Suppressor macrophage treated with lipopolysaccharide for 4 hours (primary cell): ENCODE data around the gene AUH.
"Not testable (repeated sequence)": the region's sequence is repeated elsewhere in the genome, so short reads cannot be mapped to it uniquely, and the experiment has no call there.

Experiments
- DNase-seq: peaks from one replicate; pipeline ENCODE4 v3.0.0-alpha.2; 2020

The AUH gene

DNA sequence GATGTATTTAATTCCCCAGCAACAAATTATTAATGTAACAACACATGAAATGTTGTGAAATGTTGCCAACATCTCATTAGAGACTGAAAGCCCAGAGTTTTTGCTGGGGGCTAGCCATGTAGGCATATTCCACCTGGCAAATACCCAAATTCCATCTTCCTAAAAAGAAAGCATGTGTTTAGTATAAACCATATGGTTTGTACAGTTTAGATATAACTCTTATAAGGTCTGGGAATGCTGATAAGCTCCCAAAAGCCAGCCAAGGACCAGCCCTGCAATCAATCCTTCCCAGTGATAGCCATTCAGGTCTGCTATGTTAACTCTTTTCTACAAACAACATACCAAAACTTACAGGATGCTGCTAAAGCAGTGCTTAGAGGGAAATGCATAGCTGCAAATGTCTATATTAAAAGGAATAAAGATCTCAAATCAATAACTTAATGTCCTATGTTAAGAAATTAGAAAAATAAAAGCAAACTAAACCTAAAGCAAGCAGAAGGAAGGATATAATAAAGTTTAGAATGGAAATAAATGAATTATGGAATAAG is 158.9 kb downstream of the AUH start:
- DNase-seq: no peak

DNA sequence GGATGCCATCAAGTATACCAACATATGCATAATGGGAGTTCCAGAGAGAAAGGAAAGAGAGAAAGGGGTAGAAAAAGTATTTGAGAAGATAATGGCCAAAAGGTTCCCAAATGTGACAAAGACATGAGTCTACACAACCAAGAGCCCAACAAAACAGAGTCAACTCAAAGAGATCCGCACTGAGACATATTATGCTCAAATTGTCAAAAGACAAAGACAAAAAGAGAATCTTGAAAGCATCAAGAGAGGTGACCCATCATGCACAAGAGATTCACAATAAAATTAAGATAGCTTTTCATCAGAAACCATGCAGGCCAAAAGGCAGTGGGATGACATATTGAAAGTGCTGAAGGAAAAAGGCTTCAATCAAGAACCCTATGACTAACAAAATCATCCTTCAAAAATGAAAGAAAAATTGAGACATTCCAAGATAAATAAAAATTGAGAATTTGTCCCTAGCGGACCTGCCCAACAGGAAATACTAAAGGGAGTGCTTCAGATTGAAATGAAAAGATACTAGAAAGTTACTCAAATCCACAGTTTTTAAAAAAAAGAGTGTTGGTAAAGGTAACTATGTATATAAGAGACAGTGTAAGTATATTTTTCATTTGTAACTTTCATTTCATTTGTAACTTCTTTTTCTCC is 160.9 kb downstream of the AUH start:
- no peak for DNase-seq

DNA sequence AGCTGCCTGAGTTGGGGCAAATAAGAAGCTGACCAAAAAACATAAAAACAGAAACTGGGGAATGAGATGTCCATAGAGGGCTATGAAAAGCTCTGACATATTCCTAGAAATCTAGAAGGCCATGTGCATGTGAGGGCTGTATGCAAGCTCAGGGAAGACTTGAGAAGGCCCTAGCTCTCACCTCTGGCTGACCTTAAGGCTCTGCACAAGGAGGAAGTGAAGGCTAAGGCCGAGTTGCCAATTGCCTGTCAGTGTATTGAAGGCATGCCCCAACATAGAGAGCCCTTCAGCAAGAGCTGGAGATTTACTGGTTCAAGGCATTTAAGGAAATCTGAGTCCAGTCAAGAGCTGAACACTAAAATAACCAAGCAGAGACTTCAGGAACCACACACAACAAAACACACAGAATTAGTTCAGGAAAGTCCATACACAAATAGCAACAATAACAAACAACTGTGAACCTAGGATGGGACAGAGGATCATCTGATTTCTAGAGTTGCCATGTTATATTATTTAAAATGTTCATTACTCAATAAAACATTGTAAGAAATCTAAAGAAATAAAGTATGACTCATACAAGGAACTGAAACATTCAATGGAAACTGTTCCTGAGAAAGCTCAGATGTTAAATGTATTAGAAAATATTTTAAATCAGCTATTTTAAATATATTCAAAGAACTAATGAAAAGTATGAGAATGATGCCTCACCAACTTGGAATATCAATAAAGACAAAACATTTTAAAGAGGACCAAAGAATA is 161.8 kb downstream of the AUH start:
- DNase-seq: peak; percentile 55

DNA sequence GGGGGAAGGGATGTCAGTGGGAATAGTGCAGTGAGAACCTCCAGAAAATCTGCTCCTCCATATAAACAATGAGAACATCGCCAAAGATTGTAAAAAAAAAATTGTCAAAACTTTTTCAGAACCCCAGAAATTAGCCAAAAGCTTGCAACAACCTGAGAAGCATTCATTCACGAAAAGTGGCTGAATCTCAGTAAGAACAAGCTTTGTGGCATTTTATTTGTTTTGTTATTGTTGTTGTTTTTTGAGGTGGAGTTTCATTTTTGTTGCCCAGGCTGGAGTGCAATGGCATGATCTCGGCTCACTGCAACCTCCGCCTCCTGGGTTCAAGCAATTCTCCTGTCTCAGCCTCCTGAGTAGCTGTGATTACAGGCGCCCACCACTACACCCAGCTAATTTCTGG is 162.8 kb downstream of the AUH start:
- DNase-seq: not testable (repeated sequence)

DNA sequence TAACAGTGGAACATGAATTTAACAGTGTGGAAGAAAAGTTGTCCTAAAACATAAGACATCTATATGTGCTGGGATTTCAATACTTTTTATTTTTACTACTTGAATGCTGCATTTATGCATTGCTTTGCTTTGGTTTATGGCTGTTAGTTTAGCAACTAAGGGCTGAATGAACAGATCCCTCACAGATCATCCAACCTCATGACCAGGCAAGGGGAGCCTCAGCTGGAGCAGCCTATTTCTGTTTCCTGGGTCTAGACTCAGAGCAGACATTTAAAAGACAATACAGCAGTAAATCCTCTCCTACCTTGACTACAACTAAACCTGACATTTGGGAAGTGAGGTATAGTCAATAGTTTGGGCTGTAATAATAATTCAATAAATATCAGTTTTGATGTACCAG is 163.3 kb downstream of the AUH start:
- DNase-seq: no peak

DNA sequence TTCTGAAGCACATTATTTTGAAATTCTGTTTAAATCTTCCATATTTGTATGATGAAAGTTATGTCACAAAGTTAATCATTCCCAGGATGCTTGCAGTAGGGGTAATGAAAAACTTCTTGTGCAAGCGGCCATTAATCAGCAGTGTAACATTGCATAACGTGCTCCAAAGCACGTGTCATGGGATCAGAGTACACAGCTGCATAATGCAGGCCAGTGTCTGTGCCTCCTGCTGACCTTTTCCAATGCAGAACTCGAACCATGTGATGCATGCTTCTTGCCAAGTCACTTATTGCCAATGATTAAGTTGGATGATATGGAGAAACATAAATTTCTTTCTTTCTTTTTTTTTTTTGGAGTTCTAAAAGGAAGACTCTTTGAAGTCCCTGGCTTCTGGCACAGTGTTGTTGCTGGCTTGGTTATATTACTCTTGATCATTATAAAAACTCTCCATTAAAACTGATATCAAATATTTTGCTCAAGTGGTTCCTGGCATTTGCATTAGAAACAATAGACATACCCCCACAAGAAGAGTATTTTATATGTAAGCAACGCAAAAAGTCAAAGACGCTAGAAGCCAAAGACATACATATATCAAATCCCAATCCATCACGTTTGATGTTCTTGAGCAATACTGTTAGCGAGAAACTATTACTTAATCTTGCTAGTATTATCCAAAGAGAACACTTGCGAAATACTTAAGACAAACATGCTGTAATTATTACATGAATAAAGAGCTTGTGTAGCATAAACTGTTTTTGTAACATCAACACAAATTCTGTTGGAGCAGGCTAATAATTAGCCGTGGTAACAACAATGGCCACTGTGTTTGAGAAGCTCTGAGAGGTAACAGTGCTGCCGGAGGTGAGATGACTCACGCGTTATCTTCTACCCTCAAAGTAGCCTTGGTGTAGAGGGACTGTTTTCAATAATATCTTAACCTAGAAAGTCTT is 164.2 kb downstream of the AUH start:
- peak; percentile 98 for DNase-seq

DNA sequence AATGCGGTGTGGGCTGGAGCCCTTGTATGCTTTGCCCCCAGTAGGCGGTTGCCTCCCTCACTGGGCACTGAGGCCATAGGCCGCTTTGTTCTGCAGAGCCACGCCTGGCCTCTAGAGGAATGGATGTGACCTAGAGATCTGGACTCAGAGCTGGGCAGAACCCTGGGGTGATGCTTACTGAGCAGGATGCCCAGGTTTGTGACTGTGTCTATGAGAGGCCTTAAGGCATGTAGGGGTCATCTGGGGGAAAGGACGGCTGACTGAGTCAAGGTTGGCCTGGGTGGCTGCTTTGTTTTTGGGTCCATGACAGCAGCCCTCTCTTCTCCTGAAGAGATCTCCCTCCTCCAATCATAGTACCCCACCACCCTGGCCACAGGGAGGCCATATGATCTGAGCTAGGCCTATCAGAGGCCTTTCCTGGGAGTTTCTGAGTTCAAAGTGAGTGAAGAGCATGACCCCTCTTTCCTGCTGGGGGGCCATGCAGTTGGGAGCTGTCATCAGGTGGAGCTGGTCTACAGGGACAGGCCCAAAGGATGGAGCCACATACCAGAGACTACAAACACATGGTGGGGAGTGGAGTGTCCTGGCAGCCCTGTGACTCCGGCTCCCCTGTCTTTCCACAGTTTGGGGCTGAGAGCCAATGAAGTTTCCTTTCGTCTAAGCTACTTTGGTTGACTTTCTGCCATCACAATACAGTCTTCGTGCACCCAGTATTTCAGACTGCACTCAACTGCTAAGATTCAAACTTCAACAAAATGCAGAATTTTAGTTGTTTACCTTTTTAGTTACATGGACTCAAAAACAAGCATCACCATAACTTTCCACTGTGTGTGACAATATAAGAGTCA is 165.4 kb downstream of the AUH start:
- DNase-seq: no peak

DNA sequence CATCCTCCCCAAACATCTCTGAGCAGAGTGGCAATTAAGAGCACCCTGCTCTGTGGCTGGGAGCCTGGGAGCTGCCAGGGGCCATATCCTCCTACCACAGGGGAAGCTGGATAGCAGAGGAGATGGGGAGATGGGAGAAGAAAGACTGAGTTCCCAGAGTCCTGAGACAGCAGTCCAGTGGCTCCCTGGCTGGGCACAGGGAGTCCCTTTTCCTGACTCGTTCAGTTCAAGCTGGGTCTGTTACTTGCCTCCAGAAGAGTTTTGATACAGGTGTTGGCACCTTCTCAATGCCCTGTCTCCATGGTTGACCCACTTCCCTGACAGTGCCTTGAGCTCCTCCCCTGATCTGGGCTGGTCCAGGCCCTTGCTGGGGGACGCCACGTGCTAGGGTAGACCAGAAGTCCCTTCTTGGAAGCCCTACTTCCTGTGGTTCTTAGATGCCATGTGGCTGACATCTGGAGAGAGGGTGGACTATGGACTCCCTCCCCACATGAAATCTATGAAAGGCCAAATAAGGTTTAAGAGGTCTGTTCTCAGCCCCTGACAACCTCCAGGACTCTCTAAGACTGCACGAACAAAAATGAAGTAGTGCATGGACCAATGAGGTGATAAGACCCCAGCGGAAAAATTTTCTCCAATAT is 166.2 kb downstream of the AUH start:
- DNase-seq: no peak

DNA sequence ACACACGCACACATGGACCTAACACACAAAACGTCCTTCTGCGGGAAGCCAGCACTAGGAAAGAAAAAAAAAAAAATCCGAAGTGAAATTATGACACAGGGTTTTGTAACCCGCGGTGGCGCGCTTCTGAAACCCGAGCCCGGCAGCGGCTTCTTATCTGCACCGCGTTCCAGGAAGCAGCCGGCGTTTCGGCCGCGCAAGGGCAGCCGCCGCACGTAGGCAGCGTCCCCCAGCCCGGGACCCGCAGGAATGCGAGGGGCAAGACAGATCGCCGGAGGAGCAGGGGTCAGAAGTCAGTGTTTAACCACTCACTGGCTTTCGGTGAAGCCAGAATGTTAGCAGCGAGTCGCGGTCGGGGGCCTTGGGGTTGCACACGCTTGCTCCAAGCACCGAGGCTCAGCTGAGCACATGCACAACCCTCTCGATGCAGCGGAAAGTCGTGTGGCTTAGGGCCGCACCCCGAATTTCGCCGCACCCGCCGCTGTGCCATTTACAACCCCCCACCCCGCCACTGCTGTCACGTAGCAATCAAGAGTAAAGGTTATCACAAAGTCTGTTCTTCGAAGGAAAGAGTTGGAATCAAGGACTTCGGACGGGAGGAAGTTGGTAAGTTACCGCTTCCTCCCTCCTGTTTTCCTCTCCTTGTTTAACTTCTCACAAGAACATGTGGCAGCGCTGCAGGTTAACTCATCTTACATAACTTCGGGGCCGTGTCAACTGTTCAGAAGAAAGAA is 167.9 kb downstream of the AUH start:
- peak; percentile 92 for DNase-seq

DNA sequence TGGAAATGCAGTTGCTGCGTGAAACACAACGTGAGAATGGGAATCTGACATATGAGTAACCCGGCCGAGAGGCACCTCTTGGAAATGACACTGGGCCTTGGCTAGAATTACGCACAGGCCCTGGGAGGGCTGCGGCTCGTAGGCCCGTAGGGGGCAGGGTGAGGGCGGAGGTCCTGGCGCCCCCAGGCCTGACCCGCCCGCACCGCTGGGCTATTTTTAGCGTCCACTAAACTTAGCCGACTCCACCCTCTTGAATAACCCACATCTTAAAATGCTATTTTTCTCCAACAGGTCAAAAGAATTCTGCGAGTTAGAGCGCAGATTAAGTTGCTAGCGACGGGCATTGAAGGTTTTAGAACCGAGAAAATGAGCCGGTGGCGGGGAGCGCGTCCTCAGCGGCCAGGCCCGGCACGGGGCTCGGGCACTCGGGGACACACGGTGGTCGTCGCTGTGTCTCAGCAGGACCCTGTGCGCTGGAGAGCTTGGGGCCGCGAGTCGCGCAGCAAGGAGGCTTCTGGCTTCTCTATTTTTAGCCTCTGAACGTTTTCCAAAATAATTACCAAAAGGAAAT is 168.5 kb downstream of the AUH start:
- DNase-seq: peak; percentile 98

DNA sequence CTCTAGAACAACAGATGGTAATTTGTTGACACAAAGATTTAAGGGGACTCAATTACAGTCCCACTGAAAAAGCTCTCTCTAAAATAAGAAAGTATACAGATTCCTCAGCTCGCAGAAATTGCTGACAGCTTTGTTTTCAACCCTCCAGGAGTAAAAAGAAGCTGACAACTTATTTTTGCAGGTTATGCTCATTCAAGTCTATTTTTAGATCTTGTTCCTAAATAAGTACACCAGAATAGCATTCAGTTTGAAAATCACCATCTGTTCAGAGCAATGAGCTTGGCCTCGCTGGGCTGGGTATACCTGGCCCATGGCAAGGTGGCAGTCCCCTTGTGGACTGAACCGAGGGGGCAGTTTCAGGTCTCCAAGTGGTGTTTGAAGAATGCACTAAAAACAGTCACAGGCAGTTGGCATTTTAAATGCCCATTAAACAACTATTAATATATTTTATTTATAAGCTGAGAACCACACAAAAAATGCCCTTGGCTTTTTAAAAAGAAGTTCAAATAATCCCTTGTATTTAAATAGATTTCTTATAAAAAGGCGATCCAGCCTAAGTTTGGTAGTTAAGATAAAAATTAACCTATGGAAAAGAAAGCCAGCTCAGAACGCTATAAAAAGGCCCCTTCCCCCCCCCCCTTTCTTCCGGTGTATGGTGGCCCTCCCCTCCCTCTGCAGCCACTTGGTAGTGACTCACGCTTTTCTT is 169.2 kb downstream of the AUH start:
- no peak for DNase-seq

DNA sequence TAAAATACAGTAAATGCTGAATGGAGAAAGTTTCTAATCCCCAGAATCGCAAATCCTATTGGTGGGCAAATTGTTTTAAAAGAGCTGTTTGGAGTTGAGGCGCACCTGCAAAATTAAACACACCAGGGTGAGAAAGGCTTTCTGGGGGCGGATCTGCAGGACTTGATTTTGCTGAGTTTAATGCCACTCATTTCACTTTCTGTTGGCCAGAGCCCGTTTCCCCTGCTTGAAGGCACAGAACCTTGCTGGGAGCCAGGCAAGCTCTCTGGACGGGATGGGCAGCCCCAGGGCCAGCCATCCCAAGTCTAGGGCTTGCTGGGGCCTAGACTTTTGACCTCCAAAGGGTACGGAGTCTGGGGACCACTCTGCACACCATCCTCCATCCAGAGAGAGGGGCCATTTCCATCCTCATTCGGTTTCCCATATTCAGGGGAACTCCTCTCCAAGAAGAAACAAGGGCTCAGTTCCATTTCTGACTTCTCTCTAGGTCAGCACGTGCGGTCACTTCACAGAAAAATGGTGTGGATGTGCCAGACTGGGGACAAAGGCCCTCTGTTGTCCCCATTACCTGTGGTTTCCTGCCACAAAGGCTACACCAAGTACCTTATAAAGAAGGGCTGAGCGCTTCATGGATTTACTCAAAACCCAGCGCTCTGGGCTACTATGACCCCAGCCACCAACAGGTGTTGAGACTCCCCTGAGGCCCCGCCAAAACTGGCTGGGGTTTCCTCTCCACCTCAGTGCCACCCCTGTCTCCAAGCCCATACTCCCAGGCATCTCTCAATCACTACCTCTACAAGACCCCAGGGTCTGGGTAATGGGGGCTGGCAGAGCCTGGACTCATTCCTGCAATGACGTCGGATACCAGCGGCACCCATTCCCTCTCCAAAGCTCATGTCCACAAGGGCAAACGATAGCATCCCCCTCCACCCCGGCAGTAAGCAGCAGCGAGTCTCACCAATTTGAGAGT is 170.0 kb downstream of the AUH start:
- DNase-seq: no peak

DNA sequence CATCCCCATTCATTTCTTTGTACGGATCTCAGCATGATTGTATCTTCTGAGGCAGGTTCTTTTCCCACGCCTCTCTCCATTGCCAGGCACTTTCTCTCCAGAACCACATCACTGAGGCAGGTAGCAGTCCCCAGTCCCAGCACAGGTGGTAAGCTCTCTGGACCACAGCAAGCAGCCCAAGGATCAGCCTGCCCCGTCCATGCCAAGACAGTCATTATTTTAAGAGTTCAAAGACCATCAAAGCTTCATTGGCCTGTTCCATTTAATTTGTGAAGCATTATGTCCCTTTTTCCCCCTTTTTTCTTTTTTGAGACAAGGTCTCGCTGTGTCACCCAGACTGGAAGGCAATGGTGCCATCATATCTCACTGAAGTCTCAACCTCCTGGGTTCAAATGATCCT is 171.7 kb downstream of the AUH start:
- DNase-seq: no peak

DNA sequence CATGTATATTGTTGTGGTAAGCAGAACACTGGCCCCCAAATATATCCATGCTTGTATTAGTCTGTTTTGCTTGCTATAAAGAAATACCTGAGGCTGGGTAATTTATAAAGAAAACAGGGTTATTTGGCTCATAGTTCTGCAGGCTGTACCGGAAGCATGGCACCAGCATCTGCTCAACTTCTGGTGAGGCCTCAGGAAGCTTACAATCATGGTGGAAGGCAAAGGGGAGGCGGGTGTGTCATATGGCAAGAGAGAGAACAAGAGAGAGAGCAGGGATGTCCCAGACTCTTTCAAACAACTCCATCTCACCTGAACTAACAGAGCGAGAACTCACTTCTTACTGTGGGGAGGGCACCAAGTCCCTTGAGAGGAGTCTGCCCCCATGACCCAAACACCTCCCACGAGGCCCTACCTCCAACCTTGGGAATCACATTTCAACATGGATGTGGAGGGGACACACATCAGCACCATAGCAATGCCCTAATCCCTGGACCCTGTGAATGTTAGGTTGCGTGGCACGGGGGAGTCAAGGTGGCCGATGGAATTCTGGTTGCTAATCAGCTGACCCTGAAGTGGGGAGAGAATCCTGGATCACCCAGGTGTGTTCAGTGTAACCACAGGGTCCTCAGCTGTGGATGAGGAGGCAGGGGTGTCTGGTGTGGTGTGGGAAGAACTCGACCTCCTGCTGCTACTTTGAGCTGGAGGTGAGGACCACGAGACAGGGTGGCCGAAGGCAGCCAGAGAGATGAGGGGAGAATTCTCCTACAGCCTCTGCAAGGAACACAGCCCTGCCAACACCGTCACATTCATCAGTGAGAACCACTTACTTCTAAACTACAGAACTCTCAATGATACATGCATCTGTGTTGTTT is 172.8 kb downstream of the AUH start:
- no peak for DNase-seq

DNA sequence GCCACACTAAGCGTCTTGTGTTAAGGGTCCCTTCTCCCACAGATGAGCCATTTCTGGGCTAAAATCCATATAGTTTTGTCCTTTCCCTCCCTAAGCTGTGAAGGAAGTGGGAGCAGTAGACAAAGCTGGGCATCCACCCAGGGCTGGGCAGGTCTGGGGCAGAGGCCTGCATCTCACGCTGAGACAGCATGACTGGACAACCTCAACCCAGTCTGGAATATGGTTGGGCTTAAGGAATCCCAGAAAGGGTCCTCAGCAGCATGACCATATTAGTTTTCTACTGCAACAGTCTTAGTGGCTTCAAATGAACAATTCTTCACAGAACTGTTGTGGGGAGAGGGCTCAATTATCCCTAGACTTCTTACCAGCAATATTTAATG is 173.8 kb downstream of the AUH start:
- DNase-seq: no peak

DNA sequence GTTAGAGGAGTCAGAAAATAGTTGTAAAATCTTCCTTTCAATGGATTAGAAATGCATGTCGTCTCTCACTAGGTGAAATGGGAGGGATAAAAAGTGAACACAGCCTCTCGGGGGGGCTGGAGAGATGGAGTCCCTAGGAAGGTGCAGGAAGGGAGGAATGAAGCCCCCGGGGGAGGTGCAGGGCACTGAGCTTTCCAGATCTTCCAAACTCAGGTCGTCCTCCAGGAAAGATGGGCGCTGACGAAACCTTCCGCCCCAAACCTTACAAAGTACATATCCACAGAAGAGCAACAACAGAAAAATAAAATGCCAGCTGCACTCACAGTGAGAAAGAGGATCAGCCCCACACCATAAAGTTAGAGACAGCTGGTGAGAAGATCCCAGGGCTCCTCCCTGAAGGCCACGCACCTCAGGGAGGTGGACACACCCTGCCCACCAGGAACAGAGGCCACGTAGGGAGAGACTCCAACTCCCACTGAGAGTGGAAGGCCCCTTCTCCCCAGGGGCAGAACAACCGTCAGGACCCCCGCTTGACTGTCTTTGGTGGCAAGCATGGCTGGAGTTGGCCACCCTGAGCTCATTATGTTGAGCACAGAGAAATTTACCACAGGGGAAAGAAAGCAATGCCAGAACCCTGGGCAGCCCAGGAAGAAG is 174.3 kb downstream of the AUH start:
- DNase-seq: no peak

DNA sequence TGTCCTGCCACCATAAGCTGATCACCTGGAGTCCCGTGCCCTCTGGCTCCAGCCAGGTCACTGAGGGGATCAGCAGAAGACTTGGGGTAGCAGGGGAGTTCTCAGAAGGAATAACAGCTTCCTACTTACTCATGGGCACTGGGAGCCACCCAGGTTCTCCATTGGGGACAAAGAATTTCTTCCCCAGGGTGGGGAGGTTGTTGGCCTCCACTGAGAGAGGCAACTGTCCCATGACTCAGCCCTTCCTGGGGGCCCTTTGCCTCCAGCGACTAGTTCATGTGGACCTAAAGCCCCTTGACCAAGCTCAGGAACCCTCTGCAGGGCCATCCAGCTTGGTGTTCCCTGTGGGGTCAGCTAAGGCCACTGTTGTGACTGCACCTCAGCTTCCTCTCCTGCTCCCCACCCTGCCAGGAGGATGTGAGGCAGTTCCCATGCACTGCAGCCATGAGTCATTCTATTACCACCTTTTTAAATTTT is 175.0 kb downstream of the AUH start:
- no peak for DNase-seq
